CD4-positive, alpha-beta T cell treated with Interleukin-6 for 4 hours (primary cell): ENCODE results near the gene IARS2.
"Not testable (repeated sequence)": the region's sequence is repeated elsewhere in the genome, so short reads cannot be mapped to it uniquely, and the experiment has no call there.

Experiments
- DNase-seq: peaks from one replicate; pipeline ENCODE4 v3.0.0-alpha.2; 2020; ENCODE audit warnings: mixed read lengths

IARS2 gene

GRCh38 chr1:220169887-220170286, 76.0 kb downstream of the IARS2 start:
- DNase-seq, result not testable (repeated sequence)

- DNase-seq, result no peak
These were observed 77.0 kb downstream of the IARS2 start for GRCh38 chr1:220170836-220171526.

GRCh38 chr1:220176540-220176939, 82.6 kb downstream of the IARS2 start:
- DNase-seq, result no peak

- DNase-seq, result no peak
These were observed 88.2 kb downstream of the IARS2 start for GRCh38 chr1:220182111-220182510.

- DNase-seq, result no peak
These were observed 88.7 kb downstream of the IARS2 start for GRCh38 chr1:220182656-220183055.

GRCh38 chr1:220184506-220184905, 90.6 kb downstream of the IARS2 start:
- DNase-seq, result no peak

- DNase-seq, result no peak
These were observed 92.8 kb downstream of the IARS2 start for GRCh38 chr1:220186752-220187151.

- no peak for DNase-seq
These were observed 94.6 kb downstream of the IARS2 start for GRCh38 chr1:220188538-220188937.

- no peak for DNase-seq
These were observed 95.9 kb downstream of the IARS2 start for GRCh38 chr1:220189750-220190347.

GRCh38 chr1:220195701-220196100, 101.8 kb downstream of the IARS2 start:
- DNase-seq, result no peak
